Epidermal melanocyte (primary cell): ENCODE results near the gene PRRC2B.
"Not testable (repeated sequence)": the region's sequence is repeated elsewhere in the genome, so short reads cannot be mapped to it uniquely, and the experiment has no call there.

Experiments used
- DNase-seq: peaks from one replicate; pipeline ENCODE4 v3.0.0; 2011; ENCODE audit warnings: low spot score; ENCODE audit not compliant: insufficient read length

PRRC2B gene

DNA sequence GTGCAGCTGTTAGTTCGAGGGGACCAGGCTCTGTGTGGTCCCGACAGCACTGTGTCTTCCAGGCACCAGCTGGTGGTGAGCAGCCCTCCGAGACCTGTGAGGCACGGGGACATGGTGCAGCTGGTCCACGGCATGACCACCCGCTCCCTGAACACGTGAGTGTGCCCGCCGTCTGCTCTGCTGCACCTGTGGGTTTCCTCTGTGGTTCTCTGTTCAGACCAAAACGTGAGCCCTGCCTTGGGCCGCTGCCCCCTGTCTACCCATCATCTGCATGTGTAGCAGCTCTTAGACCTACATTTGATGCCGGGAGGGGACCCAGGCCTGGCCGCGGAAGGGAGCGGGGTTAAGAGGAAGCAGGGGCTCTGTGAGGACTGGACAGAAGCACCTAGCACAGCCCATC, 119.3 kb downstream of the PRRC2B start:
- DNase-seq, result no peak

DNA sequence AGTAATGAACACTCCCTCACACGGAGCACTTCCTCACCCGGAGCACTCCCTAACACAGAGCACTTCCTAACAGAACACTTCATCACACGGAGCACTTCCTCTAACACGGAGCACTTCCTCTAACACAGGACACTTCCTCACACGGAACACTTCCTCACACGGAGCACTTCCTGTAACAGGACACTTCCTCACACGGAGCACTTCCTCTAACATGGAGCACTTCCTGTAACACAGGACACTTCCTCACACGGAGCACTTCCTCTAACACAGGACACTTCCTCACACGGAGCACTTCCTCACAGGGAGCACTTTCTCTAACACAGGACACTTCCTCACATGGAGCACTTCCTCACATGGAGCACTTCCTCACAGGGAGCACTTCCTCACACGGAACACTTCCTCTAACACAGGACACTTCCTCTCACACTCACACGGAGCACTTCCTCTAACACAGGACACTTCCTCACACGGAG, 121.7 kb downstream of the PRRC2B start:
- DNase-seq, result not testable (repeated sequence)

DNA sequence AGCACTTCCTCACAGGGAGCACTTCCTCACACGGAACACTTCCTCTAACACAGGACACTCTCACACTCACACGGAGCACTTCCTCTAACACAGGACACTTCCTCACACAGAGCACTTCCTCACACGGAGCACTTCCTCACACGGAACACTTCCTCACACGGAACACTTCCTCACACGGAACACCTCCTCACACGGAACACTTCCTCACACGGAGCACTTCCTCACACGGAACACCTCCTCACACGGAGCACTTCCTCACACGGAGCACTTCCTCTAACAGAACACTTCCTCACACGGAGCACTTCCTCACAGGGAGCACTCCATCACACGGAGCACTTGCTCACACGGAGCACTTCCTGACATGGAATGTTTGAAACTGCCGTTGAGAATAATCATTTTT, 122.2 kb downstream of the PRRC2B start:
- no peak for DNase-seq

DNA sequence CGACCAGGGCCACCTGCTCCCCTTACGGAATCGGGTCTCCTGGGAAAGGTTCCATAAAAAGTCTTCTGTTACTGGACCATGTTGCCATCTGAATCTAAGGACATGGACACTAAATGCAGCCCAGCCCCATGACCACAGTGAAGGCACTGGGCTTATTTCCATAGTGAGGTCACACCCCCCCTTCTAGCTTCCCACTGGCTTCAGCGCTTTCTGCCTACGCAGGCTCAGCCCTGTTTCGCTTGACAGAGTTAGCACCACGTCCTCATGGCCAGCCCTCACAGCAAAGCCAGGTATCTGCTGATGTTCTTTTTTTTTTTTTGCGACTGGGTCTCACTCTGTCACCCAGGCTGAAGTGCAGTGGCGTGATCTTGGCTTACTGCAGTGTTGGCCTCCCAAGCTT, 123.0 kb downstream of the PRRC2B start:
- no peak for DNase-seq

DNA sequence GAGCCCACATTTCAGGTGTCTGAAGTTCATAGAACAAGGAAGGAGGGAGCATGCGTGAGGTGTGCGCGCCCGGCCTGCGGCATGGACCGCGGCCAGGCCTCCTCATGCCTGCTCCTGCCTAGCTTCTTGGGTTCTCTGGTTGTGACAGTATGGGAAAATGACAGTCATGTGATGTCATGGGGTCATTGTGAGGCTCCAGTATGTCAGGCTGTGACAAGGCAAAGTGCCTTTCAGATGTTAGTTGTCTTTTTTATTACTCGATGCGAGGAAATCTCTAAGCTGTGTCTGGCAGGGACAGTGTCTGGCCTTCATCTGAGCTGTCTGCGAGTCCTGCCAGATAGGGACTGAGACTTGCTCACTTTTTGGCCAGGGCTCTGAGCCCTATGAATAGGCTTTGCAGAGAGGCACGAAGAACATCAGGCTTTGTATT, 123.9 kb downstream of the PRRC2B start:
- DNase-seq, result no peak

DNA sequence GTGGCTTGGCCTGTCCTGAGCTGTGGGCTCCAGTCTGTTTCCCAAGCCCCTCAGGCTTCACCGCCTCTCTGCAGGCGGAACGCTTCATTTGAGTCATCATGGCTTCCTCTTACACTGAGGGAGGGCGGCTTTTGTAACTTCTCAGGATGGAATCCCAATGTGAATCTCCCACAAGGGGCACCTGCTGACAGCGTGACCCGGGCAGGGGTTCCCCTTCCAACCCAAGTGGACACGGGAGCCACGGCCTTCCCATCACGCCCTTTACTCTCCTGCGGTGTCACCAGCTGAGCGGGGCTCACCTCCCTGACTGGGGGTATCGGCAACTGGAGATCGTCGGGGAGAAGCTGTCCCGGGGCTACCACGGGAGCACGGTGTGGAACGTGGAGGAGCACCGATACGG, 124.7 kb downstream of the PRRC2B start:
- DNase-seq, result no peak

DNA sequence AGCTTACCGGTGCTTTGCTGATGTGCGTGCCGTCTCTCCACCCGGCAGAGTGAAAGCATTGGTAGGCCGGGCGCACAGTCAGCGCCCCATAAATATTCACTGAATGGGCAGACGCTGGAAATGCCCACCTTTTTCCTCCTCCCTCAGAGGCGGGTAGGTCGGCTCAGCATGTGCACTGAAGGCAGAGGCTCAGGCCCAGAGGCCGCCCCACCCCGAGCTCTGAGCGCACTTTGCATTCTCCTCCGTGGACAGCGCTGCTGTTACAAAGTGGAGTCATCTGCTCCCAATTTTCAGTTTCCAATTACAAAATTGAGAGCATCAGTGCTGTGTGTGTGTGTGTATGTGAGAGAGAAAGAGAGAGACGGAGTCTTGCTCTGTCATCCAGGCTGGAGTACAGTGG, 126.6 kb downstream of the PRRC2B start:
- DNase-seq, result no peak

DNA sequence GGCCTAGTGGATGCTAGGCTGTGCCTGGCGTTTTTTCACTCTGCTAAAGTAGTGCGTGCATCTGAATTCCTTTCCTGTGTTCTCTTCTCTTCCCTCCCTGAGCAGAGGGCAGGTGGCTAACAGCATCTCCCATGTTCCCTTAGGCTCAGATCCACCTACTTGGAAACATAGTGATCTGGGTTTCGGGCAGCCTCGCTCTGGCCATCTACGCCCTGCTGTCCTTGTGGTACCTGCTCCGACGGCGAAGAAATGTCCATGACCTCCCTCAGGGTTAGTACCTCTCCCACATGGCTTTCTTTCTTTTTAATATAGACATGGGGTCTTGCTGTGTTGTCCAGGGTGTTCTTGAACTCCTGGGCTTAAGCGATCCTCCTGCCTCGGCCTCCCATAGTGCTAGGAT, 127.3 kb downstream of the PRRC2B start:
- DNase-seq, result no peak

DNA sequence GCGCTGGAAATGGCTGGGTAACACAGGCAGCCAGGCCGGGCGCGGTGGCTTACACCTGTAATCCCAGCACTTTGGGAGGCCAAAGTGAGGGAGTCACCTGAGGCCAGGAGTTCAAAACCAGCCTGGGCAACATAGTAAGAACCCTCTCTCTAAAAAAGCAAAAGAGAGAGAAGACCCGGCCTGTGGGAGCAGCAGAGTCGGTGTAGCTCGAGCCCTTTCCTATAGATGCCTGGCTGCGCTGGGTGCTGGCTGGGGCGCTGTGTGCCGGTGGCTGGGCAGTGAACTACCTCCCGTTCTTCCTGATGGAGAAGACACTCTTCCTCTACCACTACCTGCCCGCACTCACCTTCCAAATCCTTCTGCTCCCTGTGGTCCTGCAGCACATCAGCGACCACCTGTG, 127.9 kb downstream of the PRRC2B start:
- DNase-seq, result no peak

DNA sequence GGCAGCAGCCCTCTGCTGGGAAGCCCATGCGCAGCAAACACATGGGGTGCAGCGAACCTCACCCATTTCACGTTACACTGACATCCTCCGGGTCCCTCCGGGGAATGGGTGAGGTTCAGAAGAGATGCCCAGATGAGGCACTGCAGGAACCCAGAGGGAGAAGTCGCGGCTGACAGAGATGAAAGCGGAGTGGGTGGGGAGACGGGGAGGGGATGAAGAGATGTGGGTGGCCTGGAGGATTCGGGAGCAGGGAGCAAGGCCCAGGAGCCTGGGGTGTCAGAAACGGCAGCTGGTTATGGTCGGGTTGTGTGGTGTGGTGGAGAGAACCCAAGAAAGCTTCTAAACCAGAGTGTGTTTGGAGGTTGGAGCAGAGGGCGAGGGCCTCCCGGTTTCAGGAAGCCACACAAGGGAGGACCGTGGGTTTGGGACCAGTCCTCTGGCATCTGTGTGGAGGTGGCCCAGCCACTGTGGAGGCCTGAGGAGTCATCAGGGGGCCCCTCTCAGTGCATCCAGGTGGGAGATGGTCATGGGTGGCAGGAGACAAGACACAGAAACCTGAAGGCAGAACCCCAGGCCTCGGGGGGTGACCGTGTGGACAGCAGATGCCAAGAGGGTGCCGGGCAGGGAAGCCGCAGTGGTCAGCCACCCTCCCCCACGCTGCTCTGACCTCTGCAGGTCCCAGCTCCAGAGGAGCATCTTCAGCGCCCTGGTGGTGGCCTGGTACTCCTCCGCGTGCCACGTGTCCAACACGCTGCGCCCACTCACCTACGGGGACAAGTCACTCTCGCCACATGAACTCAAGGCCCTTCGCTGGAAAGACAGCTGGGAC, 128.6 kb downstream of the PRRC2B start:
- no peak for DNase-seq

DNA sequence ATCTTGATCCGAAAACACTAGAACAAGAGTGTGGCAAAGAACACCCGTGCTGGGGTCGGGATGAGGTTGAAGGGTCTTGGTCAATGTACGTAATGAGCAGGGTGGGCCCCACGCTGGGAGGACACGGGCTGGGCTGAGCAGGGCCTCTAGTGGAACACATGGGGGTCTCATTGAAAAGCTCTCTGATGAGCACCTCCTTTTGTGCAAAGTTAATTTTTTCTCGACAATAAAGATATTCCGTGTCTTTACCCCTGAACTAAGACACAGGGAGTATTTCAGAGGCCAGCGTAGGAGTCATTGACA, 129.2 kb downstream of the PRRC2B start:
- no peak for DNase-seq

DNA sequence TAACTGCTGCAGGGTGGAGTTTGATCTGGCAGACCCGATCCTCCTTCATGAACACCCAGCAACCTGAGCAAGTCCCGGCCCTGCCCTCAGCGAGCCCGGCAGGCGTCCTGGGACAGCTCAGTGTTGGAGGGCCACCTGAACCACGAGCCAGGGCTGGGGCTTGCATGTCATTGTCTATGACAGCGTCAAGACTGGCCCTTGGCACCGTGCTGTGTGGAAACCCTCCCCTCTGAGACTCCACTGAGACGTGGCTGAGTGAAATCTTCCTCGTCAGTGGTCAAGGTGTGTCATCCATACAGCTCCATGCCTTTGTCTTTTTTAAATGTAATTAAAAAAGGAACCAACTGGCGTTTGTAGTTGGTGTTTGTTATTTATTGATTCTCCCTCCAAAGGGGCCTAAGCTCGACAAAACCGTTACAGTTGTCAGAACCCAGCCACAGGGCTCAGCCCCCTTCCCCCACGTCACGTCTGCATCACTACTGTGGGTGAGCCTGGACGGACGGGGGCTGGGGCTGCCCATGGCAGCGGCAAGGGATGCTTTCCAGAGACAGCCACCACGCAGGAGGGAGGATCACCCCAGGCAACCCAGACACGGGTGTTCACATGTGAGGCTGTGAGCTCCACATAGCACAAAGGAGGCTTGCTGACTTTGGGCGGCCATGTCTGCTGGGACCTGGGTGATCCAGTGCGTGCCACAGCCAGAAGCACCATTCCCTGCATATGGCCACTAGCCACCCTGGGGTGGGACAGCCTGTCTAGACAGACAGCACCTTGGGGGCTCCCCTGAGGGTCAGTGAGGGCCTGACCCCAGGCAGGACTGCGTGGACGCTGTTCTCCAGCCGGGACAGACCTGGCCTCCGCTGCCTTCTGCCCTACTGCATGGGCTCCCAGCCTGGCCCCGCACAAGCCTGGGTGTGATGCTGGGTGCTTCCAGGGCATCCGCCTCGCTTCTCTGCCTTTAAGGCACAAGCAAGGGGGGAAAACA, 129.9 kb downstream of the PRRC2B start:
- DNase-seq, result no peak

DNA sequence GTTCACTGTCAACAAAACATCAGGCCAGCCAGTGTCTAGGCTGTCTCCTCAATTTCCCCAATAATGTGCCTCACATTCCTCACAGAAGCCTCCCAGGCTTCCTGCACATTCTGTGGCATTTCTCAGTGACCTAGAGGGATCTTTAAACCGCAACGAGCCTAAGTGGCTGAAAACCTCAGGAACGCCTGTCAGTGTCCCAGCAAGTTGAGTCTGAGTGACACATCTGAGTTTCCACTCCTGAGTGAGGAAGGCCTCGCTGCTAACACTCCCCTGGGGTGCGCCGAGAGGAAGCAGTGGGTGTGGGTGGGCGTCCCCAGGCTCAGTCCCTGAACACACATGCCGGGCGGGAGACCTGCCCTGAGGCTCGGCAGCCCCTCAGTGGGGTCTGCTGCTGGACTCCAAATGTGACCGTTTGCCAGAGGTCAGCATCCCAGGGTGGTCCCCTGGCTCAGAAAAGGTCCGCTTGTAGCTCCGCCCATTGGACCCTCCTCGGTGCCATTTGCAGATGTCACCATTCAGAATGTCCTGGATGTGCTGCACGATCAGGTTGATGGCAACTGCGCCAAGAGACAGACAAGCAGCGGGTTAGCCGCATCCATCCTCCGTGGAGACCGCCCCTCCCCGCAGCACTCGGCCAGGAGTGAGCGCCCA, 130.9 kb downstream of the PRRC2B start:
- no peak for DNase-seq

DNA sequence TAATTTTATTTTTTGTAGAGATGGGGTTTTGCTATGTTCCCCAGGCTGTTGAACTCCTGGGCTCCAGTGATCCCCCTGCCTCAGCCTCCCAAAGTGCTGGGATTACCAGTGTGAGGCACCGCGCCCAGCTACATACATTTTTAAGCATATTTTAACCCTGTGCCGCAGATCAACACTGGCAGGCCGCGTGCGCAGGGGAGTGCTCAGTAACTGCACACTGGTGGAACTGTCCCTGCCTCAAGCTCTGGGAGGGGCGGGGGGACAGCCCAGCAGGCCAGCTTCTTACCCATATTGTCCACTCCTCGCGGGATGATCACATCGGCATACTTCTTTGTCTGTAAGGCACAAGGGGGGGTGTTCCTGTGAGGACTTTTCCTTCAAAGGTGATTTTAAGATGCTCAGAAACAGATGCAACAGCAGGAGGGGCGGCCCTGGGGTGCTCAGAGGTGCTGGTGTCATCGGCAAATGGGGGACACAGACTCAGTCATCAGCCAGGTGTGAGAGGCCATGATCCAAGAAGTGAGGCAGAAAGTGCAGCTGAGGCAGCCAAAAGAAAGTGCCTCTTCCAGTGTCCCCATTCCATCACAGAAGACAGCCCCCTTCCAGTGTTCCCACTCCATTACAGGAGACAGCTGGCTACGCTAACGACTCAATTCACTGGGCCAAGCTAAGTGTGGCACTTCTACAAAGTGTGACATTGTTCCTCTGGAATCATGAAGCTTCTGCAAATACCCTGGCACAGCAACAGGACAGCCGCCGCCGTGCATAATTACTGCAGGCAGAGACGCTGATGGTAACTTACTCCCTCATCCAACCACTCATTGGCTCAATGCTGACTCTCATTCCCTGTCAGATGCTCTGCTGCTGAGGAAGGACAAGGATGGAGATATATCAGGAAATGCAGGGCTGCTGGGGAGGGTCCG, 132.0 kb downstream of the PRRC2B start:
- no peak for DNase-seq

DNA sequence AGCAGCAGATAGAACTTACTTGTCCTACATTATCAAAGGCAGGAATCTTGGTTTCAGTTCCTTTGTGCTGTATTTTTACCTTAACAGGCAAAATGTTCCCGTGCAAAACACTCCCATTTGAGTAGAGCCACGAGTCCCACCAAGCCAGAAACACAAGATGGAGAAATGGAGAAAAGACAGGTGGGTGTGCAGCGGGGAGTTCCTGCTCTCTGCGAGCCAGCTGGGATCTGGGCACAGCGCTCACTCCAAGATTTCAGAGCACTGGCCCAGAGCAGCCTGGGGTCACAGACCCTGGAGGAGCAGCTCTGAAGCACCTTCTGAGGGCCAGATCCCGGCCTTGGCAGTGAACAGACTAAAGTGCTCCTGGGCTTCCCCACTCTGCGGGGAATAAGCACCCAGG, 134.3 kb downstream of the PRRC2B start:
- DNase-seq, result no peak

DNA sequence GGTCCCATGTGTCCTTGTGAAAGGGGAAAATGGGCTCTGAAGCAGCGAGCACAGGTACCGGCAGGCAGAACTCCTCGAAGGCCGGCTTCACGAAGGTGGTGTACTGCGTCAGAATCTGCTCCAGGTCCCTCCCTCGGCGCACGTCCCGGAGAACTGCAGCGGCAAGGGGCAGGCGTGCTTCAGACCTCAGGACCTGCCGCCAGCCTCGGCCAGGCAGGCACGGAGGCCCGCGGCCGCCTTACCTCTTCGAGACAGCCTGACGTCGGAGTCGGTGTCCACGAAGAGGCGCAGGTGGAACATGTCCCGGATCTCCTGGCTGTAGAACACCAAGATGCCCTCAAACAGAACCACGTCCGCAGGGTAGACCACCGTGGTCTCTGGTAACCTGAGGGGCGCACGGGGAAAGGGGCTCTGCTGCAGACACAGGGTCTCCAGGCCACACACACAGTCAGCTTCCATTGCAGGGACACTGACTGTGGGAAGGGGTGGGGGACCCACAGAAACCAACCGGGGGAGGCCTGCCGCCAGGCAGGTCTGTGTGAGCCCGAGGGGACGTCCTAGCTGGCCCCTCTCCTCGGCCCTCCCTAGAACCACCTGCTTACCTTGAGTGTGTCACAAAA, 135.1 kb downstream of the PRRC2B start:
- no peak for DNase-seq

DNA sequence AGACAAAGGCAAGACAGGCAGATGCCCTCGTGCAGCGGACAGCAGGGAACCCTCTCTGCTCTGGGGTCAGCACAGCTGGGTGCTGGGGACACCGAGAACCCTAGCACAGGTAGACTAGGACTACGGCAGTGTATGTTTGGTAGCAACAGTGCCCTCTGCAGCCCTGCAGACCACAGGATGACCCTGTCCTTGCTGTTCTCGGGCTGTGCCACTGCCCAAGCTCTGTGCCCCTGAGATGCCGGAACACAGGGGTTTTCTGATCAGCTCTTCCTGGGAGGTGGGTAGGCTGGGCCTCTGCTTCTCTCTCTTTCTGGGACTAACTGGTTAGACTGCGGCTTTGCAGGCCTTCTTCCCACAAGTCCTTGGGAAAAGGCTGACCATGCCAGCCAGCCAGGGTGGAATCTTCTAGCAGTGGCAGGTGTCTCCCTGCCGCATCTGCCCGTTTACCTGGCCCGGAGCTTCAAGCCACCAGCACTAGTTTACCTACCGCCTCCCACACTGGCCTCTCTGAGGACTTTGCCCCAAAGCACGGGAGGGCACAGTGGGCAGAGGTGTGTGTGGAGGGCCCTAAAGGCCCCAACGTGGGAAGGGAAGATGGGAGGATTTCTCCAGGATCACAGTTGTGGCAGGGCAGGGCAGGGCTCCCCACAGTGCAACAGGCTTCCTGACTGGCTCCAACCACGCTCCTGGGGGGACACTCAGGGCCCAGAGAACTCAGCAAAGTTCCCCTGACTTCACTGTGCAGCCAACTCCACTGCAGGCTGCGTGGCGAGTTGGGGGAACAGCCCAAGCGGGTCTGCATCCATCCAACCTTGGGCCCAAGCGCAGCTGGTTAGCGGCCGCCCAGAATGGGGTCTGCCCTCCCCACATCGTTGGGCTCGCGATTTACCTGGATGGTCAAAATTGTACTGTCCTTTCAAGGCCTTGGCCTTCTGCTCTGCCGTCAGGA, 136.0 kb downstream of the PRRC2B start:
- DNase-seq, result no peak

DNA sequence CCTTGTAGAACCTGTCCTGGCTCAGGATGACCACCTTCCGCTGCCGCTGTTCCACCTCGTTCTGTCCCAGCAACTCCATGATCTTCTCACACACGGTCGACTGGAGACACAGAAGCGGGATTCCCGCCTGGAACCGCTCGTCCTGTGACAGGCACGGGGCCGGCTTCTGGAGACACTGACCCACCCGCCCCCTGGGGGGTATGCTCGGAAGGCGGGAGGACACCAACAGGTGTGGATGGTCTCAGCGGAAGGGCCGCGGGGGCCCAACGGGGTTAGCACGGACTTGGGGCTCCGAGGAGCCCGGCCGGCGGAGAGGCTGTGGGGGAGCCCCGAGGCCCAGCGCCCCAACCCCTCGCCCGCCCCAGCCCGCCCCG, 136.6 kb downstream of the PRRC2B start:
- DNase-seq, result peak; percentile 92
